GM12892 (cell line): ENCODE measurements around the gene SORCS3.

Experiments used
- POLR2A ChIP-seq: IDR thresholded peaks from 2 replicates; pipeline ENCODE4 v1.6.1; 2011; ENCODE audit warnings: low read depth, low read length, control low read depth
- POLR2AphosphoS5 ChIP-seq: IDR thresholded peaks from 2 replicates; pipeline ENCODE4 v1.6.1; 2011; ENCODE audit warnings: low read depth, low read length, control low read depth
- TAF1 ChIP-seq: IDR thresholded peaks from 2 replicates; pipeline ENCODE4 v1.6.1; 2011; ENCODE audit warnings: low read depth, mild to moderate bottlenecking, control low read depth, low read length, borderline replicate concordance

GRCh38 chr10:104657036-104657435, 15.9 kb downstream of the SORCS3 start:
- TF ChIP-seq POLR2A (no peak), POLR2AphosphoS5 (no peak), TAF1 (no peak)
